WTC11 (cell line): ENCODE results near the gene TAS1R2.

Experiments used
- CBFB ChIP-seq: sonication (generic); formaldehyde crosslinking; IDR thresholded peaks from 2 replicates; pipeline ENCODE4 v1.8.1; 2022; ENCODE audit warnings: mild to moderate bottlenecking, low read depth, missing genetic modification reagents
- CTCF ChIP-seq: fragments of 200-600 bp; IDR thresholded peaks from 2 replicates; pipeline ENCODE4 v1.8.0; 2022; ENCODE audit warnings: antibody characterized with exemption
- FOXJ3 ChIP-seq: sonication (generic); formaldehyde crosslinking; IDR thresholded peaks from 2 replicates; pipeline ENCODE4 v1.9.0; 2021; ENCODE audit warnings: missing genetic modification reagents, mild to moderate bottlenecking, borderline replicate concordance
- PRDM15 ChIP-seq: sonication (generic); formaldehyde crosslinking; IDR thresholded peaks from 2 replicates; pipeline ENCODE4 v1.8.0; 2022; ENCODE audit warnings: missing genetic modification reagents
- SOX15 ChIP-seq: fragments of 250-450 bp; sonication (Bioruptor Pico); IDR thresholded peaks from 2 replicates; pipeline ENCODE4 v1.9.0; 2021; ENCODE audit warnings: mild to moderate bottlenecking
- SP1 ChIP-seq: sonication (generic); formaldehyde crosslinking; conservative IDR thresholded peaks from 2 replicates; pipeline ENCODE4 v1.8.1; 2022; ENCODE audit warnings: missing genetic modification reagents
- TCF7 ChIP-seq: sonication (generic); formaldehyde crosslinking; IDR thresholded peaks from 2 replicates; pipeline ENCODE4 v1.8.0; 2022; ENCODE audit warnings: mild to moderate bottlenecking, low read depth, missing genetic modification reagents, moderate library complexity
- TEAD1 ChIP-seq: sonication (generic); formaldehyde crosslinking; IDR thresholded peaks from 2 replicates; pipeline ENCODE4 v1.8.0; 2022; ENCODE audit warnings: mild to moderate bottlenecking, missing genetic modification reagents
- ZNF425 ChIP-seq: fragments of 250-450 bp; sonication (Bioruptor Pico); conservative IDR thresholded peaks from 2 replicates; pipeline ENCODE4 v1.9.0; 2021; ENCODE audit warnings: mild to moderate bottlenecking
- ZNF671 ChIP-seq: fragments of 250-450 bp; sonication (Bioruptor Pico); IDR thresholded peaks from 2 replicates; pipeline ENCODE4 v1.8.0; 2021; ENCODE audit warnings: mild to moderate bottlenecking
- TF ChIP-seq, protein P1 (sequence below): sonication (generic); formaldehyde crosslinking; IDR thresholded peaks from 2 replicates; pipeline ENCODE4 v1.8.1; 2023; ENCODE audit warnings: mild to moderate bottlenecking, missing genetic modification reagents, moderate library complexity
- TF ChIP-seq, protein P2 (sequence below): sonication (generic); formaldehyde crosslinking; IDR thresholded peaks from 2 replicates; pipeline ENCODE4 v1.8.1; 2022; ENCODE audit warnings: mild to moderate bottlenecking, missing genetic modification reagents, moderate library complexity, borderline replicate concordance
- TF ChIP-seq, protein P3 (sequence below): sonication (generic); formaldehyde crosslinking; conservative IDR thresholded peaks from 2 replicates; pipeline ENCODE4 v1.8.1; 2022; ENCODE audit warnings: mild to moderate bottlenecking, missing genetic modification reagents

DNA sequence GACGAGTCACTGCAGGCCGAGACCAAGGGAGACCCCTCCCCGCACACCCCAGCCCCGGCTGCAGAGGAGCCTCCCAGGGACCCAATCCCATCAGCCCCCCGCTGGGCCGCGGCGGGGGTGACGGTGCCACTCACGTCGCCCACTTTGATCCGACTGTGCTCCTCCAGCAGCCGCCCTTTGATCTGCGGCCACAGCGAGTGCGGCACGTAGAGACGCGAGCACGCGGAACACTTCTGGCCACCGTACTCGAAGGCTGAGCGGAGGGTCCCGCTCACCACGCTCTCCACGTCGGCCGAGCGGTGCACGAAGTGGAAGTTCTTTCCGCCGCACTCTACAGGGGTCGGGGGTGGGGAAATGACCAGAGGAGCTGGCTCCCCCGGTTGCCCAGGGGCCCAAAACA is 17.8 kb upstream of the TAS1R2 start:
- TF ChIP-seq, protein P1, sequence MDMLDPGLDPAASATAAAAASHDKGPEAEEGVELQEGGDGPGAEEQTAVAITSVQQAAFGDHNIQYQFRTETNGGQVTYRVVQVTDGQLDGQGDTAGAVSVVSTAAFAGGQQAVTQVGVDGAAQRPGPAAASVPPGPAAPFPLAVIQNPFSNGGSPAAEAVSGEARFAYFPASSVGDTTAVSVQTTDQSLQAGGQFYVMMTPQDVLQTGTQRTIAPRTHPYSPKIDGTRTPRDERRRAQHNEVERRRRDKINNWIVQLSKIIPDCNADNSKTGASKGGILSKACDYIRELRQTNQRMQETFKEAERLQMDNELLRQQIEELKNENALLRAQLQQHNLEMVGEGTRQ (CRISPR knock-in tag): no peak
- TF ChIP-seq SP1 (CRISPR knock-in tag): no peak
- TF ChIP-seq CTCF: no peak
- no peak for TF ChIP-seq SOX15 (CRISPR knock-in tag)
- TF ChIP-seq ZNF671: no peak
- TF ChIP-seq CBFB (CRISPR knock-in tag): no peak
- no peak for TF ChIP-seq TCF7 (CRISPR knock-in tag)
- TF ChIP-seq, protein P2, sequence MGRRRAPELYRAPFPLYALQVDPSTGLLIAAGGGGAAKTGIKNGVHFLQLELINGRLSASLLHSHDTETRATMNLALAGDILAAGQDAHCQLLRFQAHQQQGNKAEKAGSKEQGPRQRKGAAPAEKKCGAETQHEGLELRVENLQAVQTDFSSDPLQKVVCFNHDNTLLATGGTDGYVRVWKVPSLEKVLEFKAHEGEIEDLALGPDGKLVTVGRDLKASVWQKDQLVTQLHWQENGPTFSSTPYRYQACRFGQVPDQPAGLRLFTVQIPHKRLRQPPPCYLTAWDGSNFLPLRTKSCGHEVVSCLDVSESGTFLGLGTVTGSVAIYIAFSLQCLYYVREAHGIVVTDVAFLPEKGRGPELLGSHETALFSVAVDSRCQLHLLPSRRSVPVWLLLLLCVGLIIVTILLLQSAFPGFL (CRISPR knock-in tag): no peak
- TF ChIP-seq, protein P3, sequence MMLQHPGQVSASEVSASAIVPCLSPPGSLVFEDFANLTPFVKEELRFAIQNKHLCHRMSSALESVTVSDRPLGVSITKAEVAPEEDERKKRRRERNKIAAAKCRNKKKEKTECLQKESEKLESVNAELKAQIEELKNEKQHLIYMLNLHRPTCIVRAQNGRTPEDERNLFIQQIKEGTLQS: no peak
- TF ChIP-seq ZNF425: no peak
- TF ChIP-seq PRDM15: no peak
- TF ChIP-seq FOXJ3: no peak
- no peak for TF ChIP-seq TEAD1
